ENCODE results near the gene TCEA2. TPM values are rescaled to one million over a fixed set of nuclear protein-coding genes. Genes with fewer than 3 reads are reported as not detected.

Gene TCEA2
- total and polyA plus RNA-seq, 2 of the 13 experiments (the other 11 are each of a cell fraction or from before 2014, with no cell fraction given) = 28.1 to 33.7 TPM

GRCh38 chr20:64055893-64056638, 6.9 kb upstream of the TCEA2 start (continued):
- TF ChIP-seq ZNF503 (CRISPR knock-in tag; IDR thresholded peaks at IDR 0.05) (peak; percentile 34; the same call in 1 of the 2 replicates), ZNF703 (CRISPR knock-in tag; IDR thresholded peaks at IDR 0.05; ENCODE audit: borderline replicate concordance) (no peak), ZFP36L1 (CRISPR knock-in tag; IDR thresholded peaks at IDR 0.05) (no peak), PAX8 (CRISPR knock-in tag; IDR thresholded peaks at IDR 0.05; ENCODE audit: borderline replicate concordance) (no peak), JUND (CRISPR knock-in tag; IDR thresholded peaks at IDR 0.05) (no peak), ZBTB38 (CRISPR knock-in tag; IDR thresholded peaks at IDR 0.05) (no peak), YEATS4 (CRISPR knock-in tag; IDR thresholded peaks at IDR 0.05; ENCODE audit: borderline replicate concordance) (peak; percentile 18; the same call in 1 of the 2 replicates), IRF2 (CRISPR knock-in tag; IDR thresholded peaks at IDR 0.05) (peak; percentile 69; the same call in 1 of the 2 replicates), ZNF136 (CRISPR knock-in tag; IDR thresholded peaks at IDR 0.05; ENCODE audit: low read depth) (no peak), ZNF83 (CRISPR knock-in tag; IDR thresholded peaks at IDR 0.05; ENCODE audit: borderline replicate concordance) (no peak)
- TF ChIP-seq, protein P1, sequence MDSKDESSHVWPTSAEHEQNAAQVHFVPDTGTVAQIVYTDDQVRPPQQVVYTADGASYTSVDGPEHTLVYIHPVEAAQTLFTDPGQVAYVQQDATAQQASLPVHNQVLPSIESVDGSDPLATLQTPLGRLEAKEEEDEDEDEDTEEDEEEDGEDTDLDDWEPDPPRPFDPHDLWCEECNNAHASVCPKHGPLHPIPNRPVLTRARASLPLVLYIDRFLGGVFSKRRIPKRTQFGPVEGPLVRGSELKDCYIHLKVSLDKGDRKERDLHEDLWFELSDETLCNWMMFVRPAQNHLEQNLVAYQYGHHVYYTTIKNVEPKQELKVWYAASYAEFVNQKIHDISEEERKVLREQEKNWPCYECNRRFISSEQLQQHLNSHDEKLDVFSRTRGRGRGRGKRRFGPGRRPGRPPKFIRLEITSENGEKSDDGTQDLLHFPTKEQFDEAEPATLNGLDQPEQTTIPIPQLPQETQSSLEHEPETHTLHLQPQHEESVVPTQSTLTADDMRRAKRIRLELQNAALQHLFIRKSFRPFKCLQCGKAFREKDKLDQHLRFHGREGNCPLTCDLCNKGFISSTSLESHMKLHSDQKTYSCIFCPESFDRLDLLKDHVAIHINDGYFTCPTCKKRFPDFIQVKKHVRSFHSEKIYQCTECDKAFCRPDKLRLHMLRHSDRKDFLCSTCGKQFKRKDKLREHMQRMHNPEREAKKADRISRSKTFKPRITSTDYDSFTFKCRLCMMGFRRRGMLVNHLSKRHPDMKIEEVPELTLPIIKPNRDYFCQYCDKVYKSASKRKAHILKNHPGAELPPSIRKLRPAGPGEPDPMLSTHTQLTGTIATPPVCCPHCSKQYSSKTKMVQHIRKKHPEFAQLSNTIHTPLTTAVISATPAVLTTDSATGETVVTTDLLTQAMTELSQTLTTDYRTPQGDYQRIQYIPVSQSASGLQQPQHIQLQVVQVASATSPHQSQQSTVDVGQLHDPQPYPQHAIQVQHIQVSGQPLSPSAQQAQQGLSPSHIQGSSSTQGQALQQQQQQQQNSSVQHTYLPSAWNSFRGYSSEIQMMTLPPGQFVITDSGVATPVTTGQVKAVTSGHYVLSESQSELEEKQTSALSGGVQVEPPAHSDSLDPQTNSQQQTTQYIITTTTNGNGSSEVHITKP (CRISPR knock-in tag; IDR thresholded peaks at IDR 0.05; ENCODE audit: low read depth) = peak; percentile 25; the same call in 1 of the 2 replicates
- TF ChIP-seq, protein P2, sequence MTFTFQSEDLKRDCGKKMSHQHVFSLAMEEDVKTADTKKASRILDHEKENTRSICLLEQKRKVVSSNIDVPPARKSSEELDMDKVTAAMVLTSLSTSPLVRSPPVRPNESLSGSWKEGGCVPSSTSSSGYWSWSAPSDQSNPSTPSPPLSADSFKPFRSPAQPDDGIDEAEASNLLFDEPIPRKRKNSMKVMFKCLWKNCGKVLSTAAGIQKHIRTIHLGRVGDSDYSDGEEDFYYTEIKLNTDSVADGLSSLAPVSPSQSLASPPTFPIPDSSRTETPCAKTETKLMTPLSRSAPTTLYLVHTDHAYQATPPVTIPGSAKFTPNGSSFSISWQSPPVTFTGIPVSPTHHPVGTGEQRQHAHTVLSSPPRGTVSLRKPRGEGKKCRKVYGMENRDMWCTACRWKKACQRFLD (CRISPR knock-in tag; IDR thresholded peaks at IDR 0.05; ENCODE audit: borderline replicate concordance) = no peak
- TF ChIP-seq, protein P3, sequence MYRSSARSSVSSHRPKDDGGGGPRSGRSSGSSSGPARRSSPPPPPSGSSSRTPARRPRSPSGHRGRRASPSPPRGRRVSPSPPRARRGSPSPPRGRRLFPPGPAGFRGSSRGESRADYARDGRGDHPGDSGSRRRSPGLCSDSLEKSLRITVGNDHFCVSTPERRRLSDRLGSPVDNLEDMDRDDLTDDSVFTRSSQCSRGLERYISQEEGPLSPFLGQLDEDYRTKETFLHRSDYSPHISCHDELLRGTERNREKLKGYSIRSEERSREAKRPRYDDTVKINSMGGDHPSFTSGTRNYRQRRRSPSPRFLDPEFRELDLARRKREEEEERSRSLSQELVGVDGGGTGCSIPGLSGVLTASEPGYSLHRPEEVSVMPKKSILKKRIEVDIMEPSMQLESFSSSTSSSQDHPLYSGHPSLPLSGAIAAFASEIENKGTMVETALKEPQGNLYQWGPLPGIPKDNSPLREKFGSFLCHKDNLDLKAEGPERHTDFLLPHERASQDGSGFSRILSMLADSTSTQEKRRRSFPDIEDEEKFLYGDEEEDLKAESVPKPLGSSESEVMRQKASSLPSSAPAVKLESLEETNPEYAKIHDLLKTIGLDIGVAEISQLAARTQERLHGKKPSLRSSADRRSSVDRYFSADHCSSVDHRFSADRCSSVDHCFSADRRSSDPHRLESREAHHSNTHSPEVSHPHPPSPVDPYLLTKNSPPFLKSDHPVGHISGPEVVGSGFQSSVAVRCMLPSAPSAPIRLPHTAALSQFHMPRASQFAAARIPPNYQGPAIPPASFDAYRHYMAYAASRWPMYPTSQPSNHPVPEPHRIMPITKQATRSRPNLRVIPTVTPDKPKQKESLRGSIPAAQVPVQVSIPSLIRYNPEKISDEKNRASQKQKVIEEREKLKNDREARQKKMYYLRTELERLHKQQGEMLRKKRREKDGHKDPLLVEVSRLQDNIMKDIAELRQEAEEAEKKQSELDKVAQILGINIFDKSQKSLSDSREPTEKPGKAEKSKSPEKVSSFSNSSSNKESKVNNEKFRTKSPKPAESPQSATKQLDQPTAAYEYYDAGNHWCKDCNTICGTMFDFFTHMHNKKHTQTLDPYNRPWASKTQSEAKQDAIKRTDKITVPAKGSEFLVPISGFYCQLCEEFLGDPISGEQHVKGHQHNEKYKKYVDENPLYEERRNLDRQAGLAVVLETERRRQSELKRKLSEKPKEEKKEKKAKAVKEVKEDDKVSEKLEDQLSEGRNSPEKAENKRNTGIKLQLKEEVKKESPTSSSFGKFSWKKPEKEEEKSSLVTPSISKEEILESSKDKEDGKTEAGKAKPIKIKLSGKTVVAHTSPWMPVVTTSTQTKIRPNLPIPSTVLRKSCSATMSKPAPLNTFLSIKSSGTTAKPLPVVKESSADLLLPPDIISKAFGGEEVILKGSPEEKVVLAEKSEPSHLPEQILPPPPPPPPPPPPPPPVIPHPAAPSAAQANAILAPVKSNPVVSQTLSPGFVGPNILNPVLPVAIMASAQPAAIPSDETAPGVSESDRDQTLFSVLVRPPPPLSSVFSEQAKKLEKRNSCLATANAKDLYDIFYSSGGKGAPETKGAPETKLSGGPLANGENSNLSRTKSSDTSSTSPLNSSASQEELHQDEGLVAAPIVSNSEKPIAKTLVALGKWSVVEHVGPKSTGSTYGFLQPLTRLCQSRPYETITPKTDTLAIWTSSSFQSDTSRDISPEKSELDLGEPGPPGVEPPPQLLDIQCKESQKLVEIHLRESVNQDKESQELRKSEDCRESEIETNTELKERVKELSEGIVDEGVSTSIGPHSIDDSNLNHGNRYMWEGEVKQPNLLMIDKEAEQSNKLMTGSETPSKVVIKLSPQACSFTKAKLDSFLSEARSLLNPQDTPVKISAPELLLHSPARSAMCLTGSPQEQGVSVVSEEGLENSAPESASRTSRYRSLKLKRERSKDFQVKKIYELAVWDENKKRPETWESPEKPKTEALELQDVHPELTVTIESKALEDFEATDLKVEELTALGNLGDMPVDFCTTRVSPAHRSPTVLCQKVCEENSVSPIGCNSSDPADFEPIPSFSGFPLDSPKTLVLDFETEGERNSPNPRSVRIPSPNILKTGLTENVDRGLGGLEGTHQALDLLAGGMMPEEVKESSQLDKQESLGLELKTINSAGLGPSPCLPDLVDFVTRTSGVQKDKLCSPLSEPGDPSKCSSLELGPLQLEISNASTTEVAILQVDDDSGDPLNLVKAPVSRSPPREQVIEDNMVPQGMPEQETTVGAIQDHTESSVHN (CRISPR knock-in tag; IDR thresholded peaks at IDR 0.05) = no peak
